Measurements from ENCODE around the gene MT4.
"Not testable (repeated sequence)": the region's sequence is repeated elsewhere in the genome, so short reads cannot be mapped to it uniquely, and the experiment has no call there.

Gene MT4

GRCh38 chr16:56582911-56583310, 18.0 kb downstream of the MT4 start:
- H3K4me3 ChIP-seq (ENCODE audit: insufficient read depth, low read depth, low read length, poor library complexity, severe bottlenecking); H3K27ac ChIP-seq (ENCODE audit: insufficient read depth, low read length, poor library complexity, severe bottlenecking); H3K27me3 ChIP-seq (replicated peaks; ENCODE audit: control insufficient read depth, insufficient read depth, low read length, poor library complexity, severe bottlenecking): not testable (repeated sequence)

DNA sequence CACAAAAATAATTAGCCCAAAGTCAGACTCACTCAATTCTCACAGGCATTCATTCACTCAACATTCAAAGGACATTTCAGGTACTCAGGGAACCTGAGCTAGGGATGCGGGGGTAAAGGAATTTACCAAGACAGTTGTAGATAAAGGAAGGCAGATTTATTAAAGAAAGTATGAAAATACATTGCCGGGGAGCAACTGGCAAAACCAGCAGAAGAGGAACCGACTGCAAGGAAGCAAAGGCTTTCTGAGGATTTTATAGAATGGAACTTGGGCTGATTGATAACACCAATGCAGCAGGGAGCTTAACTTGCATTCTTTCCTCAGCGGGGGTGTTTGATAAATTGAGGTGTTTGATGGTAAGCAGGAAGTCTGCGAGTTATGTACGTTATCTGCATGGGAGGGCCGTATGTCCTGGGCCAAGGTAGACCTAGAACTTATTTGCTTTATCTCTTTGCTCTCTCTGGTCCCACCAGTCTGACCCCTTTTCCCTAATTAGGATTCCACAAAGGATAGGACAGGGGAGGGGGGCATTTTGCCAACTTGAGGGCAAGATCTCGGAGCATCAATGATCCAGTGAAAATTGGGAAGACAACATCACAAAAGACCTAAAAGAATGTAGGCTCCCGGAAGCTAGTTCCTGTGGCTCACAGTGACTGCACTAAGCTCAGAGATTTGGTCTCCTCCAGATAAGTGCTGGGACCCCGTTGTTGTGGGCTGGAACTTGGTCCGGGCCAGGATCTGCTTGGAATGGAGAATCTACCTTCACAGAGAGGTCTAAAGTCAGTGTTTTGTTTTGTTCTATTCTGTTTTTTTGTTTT, 18.7 kb downstream of the MT4 start:
- H3K4me3 ChIP-seq (ENCODE audit: insufficient read depth, low read depth, low read length, poor library complexity, severe bottlenecking): no peak overlapping the region
- H3K27ac ChIP-seq (ENCODE audit: insufficient read depth, low read length, poor library complexity, severe bottlenecking): no peak overlapping the region
- no peaks in the 10 kb centered on the region for H3K27me3 ChIP-seq (replicated peaks; ENCODE audit: control insufficient read depth, insufficient read depth, low read length, poor library complexity, severe bottlenecking)
- no peaks in the 10 kb centered on the region for H3K9me3 ChIP-seq (ENCODE audit: control insufficient read depth, low read length)
- no peak for DNase-seq
- no peaks in the 10 kb centered on the region for H3K4me1 ChIP-seq (ENCODE audit: control insufficient read depth, insufficient read depth, low read length, poor library complexity, severe bottlenecking)
- no peaks in the 10 kb centered on the region for H3K36me3 ChIP-seq (ENCODE audit: control insufficient read depth, insufficient read depth, low read length)

More at GRCh38 chr16:56582911-56583310, 18.0 kb downstream of the MT4 start:
- DNase-seq; H3K4me1 ChIP-seq (ENCODE audit: control insufficient read depth, insufficient read depth, low read length, poor library complexity, severe bottlenecking); H3K36me3 ChIP-seq (ENCODE audit: control insufficient read depth, insufficient read depth, low read length); H3K9me3 ChIP-seq (ENCODE audit: control insufficient read depth, low read length): not testable (repeated sequence)

GRCh38 chr16:56584276-56584675, 19.4 kb downstream of the MT4 start:
- Histone ChIP-seq H3K4me1 (ENCODE audit: control insufficient read depth, insufficient read depth, low read length, poor library complexity, severe bottlenecking) (peaks cover under 1% of the 10 kb centered on the region), H3K36me3 (ENCODE audit: control insufficient read depth, insufficient read depth, low read length) (no peaks in the 10 kb centered on the region), H3K9me3 (ENCODE audit: control insufficient read depth, low read length) (no peaks in the 10 kb centered on the region), H3K27ac (ENCODE audit: insufficient read depth, low read length, poor library complexity, severe bottlenecking) (no peak overlapping the region), H3K27me3 (replicated peaks; ENCODE audit: control insufficient read depth, insufficient read depth, low read length, poor library complexity, severe bottlenecking) (no peaks in the 10 kb centered on the region), H3K4me3 (ENCODE audit: insufficient read depth, low read depth, low read length, poor library complexity, severe bottlenecking) (no peak overlapping the region)
- no peak for DNase-seq

DNA sequence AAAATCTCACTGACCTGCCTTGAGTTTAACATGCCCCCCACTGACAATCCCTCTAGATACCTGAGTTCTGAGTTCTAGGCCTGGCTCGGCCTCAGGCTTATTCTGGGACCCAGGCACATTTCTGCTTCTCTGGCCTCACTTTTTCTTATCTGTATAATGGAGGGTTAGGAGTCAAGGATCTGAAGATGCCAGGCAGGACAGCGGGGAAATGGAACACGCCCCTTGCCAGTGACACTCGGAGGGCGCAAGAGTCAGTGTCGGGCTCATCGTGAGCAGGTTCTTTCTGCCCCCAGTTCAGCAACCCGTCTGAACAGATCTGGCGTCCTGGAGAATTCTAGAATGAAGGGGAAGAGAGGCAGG, 23.9 kb downstream of the MT4 start:
- no peak for DNase-seq
- H3K4me3 ChIP-seq (ENCODE audit: insufficient read depth, low read depth, low read length, poor library complexity, severe bottlenecking): peak overlapping the region; percentile 54
- H3K9me3 ChIP-seq (ENCODE audit: control insufficient read depth, low read length): no peaks in the 10 kb centered on the region
- no peak overlapping the region for H3K27ac ChIP-seq (ENCODE audit: insufficient read depth, low read length, poor library complexity, severe bottlenecking)
- peaks cover 9% of the 10 kb centered on the region for H3K4me1 ChIP-seq (ENCODE audit: control insufficient read depth, insufficient read depth, low read length, poor library complexity, severe bottlenecking)
- H3K27me3 ChIP-seq (replicated peaks; ENCODE audit: control insufficient read depth, insufficient read depth, low read length, poor library complexity, severe bottlenecking): peaks cover 16% of the 10 kb centered on the region
- H3K36me3 ChIP-seq (ENCODE audit: control insufficient read depth, insufficient read depth, low read length): no peaks in the 10 kb centered on the region

DNA sequence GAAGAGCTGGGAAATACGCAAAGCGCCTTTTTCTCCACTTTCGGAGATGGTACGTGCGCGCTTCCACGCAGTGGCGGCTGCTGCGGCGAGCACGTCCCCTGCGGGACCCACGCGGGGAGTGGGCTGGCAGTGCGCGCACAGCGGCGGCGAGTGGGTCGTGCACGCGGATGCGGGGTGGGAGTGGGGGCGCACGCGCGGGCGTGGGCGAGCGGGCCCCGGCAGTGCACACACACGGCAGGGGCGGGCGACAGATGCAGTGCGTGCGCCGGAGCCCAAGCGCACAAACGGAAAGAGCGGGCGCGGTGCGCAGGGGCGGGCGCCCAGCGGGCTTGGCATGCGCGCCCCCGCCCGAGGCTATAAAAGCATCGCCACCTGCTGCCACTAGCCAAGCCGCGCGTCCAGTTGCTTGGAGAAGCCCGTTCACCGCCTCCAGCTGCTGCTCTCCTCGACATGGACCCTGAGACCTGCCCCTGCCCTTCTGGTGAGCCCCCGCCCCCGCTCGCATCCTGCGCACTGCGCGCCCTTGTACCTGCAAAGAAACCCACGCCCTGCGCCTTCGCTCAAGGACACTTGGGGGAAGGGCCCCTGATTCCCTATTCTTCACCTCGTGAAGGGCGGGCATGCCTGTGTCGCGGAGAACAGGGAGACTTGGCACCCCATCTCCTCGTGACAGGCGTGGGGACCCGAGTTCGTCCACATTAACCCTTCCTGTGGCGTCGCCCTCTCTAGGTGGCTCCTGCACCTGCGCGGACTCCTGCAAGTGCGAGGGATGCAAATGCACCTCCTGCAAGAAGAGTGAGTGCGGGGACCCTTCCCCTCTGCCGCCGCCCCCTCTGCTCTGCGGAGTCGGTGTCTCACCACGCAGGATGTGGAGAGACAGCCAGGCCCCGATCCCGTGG, 24.5 kb downstream of the MT4 start, which contains the start of gene MT3:
Gene MT3 (plus strand): TSS at position 388 of the 899 bp plus-strand sequence. CDS start 63 bp downstream, at position 451.
- DNase-seq: no peak

GRCh38 chr16:56591377-56592060, 26.6 kb downstream of the MT4 start:
- H3K4me3 ChIP-seq (ENCODE audit: insufficient read depth, low read depth, low read length, poor library complexity, severe bottlenecking): no peak overlapping the region
- H3K36me3 ChIP-seq (ENCODE audit: control insufficient read depth, insufficient read depth, low read length): no peaks in the 10 kb centered on the region
- H3K9me3 ChIP-seq (ENCODE audit: control insufficient read depth, low read length): no peaks in the 10 kb centered on the region
- no peak for DNase-seq
- H3K27me3 ChIP-seq (replicated peaks; ENCODE audit: control insufficient read depth, insufficient read depth, low read length, poor library complexity, severe bottlenecking): peaks cover 16% of the 10 kb centered on the region
- H3K4me1 ChIP-seq (ENCODE audit: control insufficient read depth, insufficient read depth, low read length, poor library complexity, severe bottlenecking): peaks cover 9% of the 10 kb centered on the region
- H3K27ac ChIP-seq (ENCODE audit: insufficient read depth, low read length, poor library complexity, severe bottlenecking): no peak overlapping the region

More for the DNA sequence above, 24.5 kb downstream of the MT4 start, which contains the start of gene MT3:
- peak within 1 kb of the TSS; percentile 54 for H3K4me3 ChIP-seq (ENCODE audit: insufficient read depth, low read depth, low read length, poor library complexity, severe bottlenecking)
- H3K4me1 ChIP-seq (ENCODE audit: control insufficient read depth, insufficient read depth, low read length, poor library complexity, severe bottlenecking): peaks cover 9% of the 10 kb centered on the region
- H3K36me3 ChIP-seq (ENCODE audit: control insufficient read depth, insufficient read depth, low read length): no peaks in the 10 kb centered on the region
- no peak within 1 kb of the TSS for H3K27ac ChIP-seq (ENCODE audit: insufficient read depth, low read length, poor library complexity, severe bottlenecking)
- H3K27me3 ChIP-seq (replicated peaks; ENCODE audit: control insufficient read depth, insufficient read depth, low read length, poor library complexity, severe bottlenecking): peaks cover 16% of the 10 kb centered on the region
- no peaks in the 10 kb centered on the region for H3K9me3 ChIP-seq (ENCODE audit: control insufficient read depth, low read length)

GRCh38 chr16:56593573-56594291, 28.9 kb downstream of the MT4 start:
- Histone ChIP-seq H3K27ac (ENCODE audit: insufficient read depth, low read length, poor library complexity, severe bottlenecking) (no peak overlapping the region), H3K9me3 (ENCODE audit: control insufficient read depth, low read length) (no peaks in the 10 kb centered on the region), H3K4me3 (ENCODE audit: insufficient read depth, low read depth, low read length, poor library complexity, severe bottlenecking) (no peak overlapping the region), H3K4me1 (ENCODE audit: control insufficient read depth, insufficient read depth, low read length, poor library complexity, severe bottlenecking) (peaks cover 9% of the 10 kb centered on the region), H3K36me3 (ENCODE audit: control insufficient read depth, insufficient read depth, low read length) (no peaks in the 10 kb centered on the region), H3K27me3 (replicated peaks; ENCODE audit: control insufficient read depth, insufficient read depth, low read length, poor library complexity, severe bottlenecking) (peaks cover 16% of the 10 kb centered on the region)
- DNase-seq: no peak

DNA sequence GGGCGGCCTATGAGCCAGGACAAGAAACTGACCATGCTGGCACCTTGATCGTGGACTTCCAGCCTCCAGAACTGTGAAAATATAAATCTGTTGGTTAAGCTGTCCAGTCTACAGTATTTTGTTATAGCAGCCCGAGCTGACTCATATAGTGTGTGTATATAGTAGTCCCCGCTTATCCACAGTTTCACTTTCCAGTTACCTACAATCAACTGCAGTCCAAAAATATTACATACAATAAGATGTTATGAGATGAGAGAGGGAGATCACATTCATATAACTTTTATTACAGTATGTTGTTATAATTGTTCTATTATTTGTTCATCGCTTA, 29.4 kb downstream of the MT4 start:
- no peak overlapping the region for H3K27ac ChIP-seq (ENCODE audit: insufficient read depth, low read length, poor library complexity, severe bottlenecking)
- peaks cover 9% of the 10 kb centered on the region for H3K4me1 ChIP-seq (ENCODE audit: control insufficient read depth, insufficient read depth, low read length, poor library complexity, severe bottlenecking)
- no peaks in the 10 kb centered on the region for H3K9me3 ChIP-seq (ENCODE audit: control insufficient read depth, low read length)
- DNase-seq: no peak
- no peaks in the 10 kb centered on the region for H3K36me3 ChIP-seq (ENCODE audit: control insufficient read depth, insufficient read depth, low read length)
- no peak overlapping the region for H3K4me3 ChIP-seq (ENCODE audit: insufficient read depth, low read depth, low read length, poor library complexity, severe bottlenecking)
- peaks cover 16% of the 10 kb centered on the region for H3K27me3 ChIP-seq (replicated peaks; ENCODE audit: control insufficient read depth, insufficient read depth, low read length, poor library complexity, severe bottlenecking)

- Histone ChIP-seq H3K4me3 (ENCODE audit: insufficient read depth, low read depth, low read length, poor library complexity, severe bottlenecking) (no peak overlapping the region), H3K27ac (ENCODE audit: insufficient read depth, low read length, poor library complexity, severe bottlenecking) (no peak overlapping the region), H3K36me3 (ENCODE audit: control insufficient read depth, insufficient read depth, low read length) (no peaks in the 10 kb centered on the region), H3K4me1 (ENCODE audit: control insufficient read depth, insufficient read depth, low read length, poor library complexity, severe bottlenecking) (no peaks in the 10 kb centered on the region), H3K27me3 (replicated peaks; ENCODE audit: control insufficient read depth, insufficient read depth, low read length, poor library complexity, severe bottlenecking) (peaks cover 3% of the 10 kb centered on the region), H3K9me3 (ENCODE audit: control insufficient read depth, low read length) (no peaks in the 10 kb centered on the region)
- no peak for DNase-seq
Measured at GRCh38 chr16:56600398-56600999, 35.6 kb downstream of the MT4 start.

Measured in effector memory CD4-positive, alpha-beta T cell (primary cell).